Measurements from ENCODE around the gene DAGLA.

Gene DAGLA

DNA sequence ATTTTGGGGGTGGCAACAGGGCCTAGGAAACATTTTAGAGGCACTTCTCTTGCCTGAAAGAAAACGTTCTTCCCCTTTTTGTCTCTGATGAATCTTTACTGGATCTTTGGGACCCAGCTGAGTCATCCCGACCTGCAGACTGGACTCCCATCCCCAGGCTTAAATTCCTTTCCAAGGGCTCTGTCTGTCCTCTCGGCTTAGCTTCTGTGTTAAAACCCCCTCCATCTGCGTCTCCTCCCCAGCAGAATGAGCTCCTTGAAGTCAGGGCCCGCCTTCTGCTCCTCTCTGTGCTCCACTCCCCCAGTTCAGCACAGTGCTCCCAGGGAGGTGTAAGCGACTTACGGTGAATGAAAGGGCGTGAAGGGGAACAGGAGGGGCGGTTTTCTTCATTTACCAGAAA, 895 bp upstream of the DAGLA start:
- no peaks in the 10 kb centered on the region for H3K4me1 ChIP-seq (ENCODE audit: low read length)
- TF ChIP-seq EZH2 (optimal IDR thresholded peaks at IDR 0.05; ENCODE audit: low read depth, low read length), result no peak
- no peak for TF ChIP-seq CTCF (IDR thresholded peaks at IDR 0.05; ENCODE audit: low read length)
- no peak for TF ChIP-seq EZH2phosphoT487 (IDR thresholded peaks at IDR 0.05; ENCODE audit: low read length)
- no peak overlapping the region for H3K4me3 ChIP-seq (ENCODE audit: low read length)
- no peaks in the 10 kb centered on the region for H4K20me1 ChIP-seq (ENCODE audit: insufficient read depth, low read length)
- no peaks in the 10 kb centered on the region for H3K9me3 ChIP-seq (replicated peaks; ENCODE audit: insufficient read depth, low read length)
- DNase-seq, result no peak
- H2AFZ ChIP-seq (ENCODE audit: low read length), result no peak overlapping the region
- peaks cover 91% of the 10 kb centered on the region for H3K27me3 ChIP-seq (replicated peaks; ENCODE audit: insufficient read depth, low read length)
- no peak overlapping the region for H3K9ac ChIP-seq (ENCODE audit: low read length)
- H3F3A ChIP-seq (ENCODE audit: insufficient read depth, low read length), result no peaks in the 10 kb centered on the region
- no peaks in the 10 kb centered on the region for H3K79me2 ChIP-seq (ENCODE audit: low read length)
- no peaks in the 10 kb centered on the region for H3K36me3 ChIP-seq (replicated peaks; ENCODE audit: insufficient read depth, low read length)
- no peak overlapping the region for H3K27ac ChIP-seq (ENCODE audit: low read length)
- H3K9me2 ChIP-seq (replicated peaks; ENCODE audit: insufficient read depth, low read length), result no peaks in the 10 kb centered on the region
- no peak overlapping the region for H3K4me2 ChIP-seq (ENCODE audit: low read depth, low read length)

DNA sequence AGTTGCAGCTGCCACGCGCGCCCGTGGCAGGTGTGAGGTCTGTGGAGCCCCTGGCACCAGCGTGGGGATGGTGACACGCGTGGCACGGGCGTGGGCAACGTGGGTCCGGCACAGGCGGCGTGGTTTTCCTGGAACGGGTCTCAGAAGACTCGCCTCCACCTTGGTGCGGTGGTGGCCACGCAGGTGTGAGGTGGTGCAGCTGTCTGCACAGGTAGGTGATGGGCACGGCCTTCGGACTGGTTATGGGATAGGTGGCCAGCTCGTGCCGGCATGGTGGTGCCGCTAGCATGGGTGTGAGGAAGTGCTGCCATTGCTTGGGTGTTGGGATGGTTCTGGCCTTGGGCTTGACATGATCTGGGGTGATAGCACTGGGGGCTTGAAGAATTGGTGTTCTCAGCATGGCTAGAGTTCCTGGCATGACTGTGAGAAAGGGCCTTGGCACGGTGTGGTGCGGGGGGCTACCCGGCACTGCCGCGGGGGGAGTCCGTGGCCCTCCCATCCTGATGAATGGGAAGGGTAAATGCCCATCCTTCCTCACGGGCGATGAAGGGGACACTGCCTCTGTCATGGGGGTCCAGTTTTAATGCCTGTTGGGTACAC, 531 bp downstream of the DAGLA start:
- Histone ChIP-seq H3K4me2 (ENCODE audit: low read depth, low read length) (no peak overlapping the region), H3K36me3 (replicated peaks; ENCODE audit: insufficient read depth, low read length) (no peaks in the 10 kb centered on the region), H2AFZ (ENCODE audit: low read length) (no peak overlapping the region), H3K4me1 (ENCODE audit: low read length) (no peaks in the 10 kb centered on the region), H3K9ac (ENCODE audit: low read length) (no peak overlapping the region), H3K27ac (ENCODE audit: low read length) (no peak overlapping the region), H3K79me2 (ENCODE audit: low read length) (no peaks in the 10 kb centered on the region), H3K4me3 (ENCODE audit: low read length) (no peak overlapping the region), H3K27me3 (replicated peaks; ENCODE audit: insufficient read depth, low read length) (peaks cover 91% of the 10 kb centered on the region), H3K9me3 (replicated peaks; ENCODE audit: insufficient read depth, low read length) (no peaks in the 10 kb centered on the region), H3F3A (ENCODE audit: insufficient read depth, low read length) (no peaks in the 10 kb centered on the region), H3K9me2 (replicated peaks; ENCODE audit: insufficient read depth, low read length) (no peaks in the 10 kb centered on the region), H4K20me1 (ENCODE audit: insufficient read depth, low read length) (no peaks in the 10 kb centered on the region)
- no peak for DNase-seq
- no peak for TF ChIP-seq EZH2phosphoT487 (IDR thresholded peaks at IDR 0.05; ENCODE audit: low read length)

GRCh38 chr11:61682093-61682732, 2.0 kb downstream of the DAGLA start:
- no peaks in the 10 kb centered on the region for H3K79me2 ChIP-seq (ENCODE audit: low read length)
- no peak for DNase-seq
- H3K4me1 ChIP-seq (ENCODE audit: low read length), result no peaks in the 10 kb centered on the region
- H3K9ac ChIP-seq (ENCODE audit: low read length), result no peak overlapping the region
- H4K20me1 ChIP-seq (ENCODE audit: insufficient read depth, low read length), result no peaks in the 10 kb centered on the region
- no peak overlapping the region for H3K4me2 ChIP-seq (ENCODE audit: low read depth, low read length)
- H3K27me3 ChIP-seq (replicated peaks; ENCODE audit: insufficient read depth, low read length), result peaks cover 91% of the 10 kb centered on the region
- H3F3A ChIP-seq (ENCODE audit: insufficient read depth, low read length), result no peaks in the 10 kb centered on the region
- no peak overlapping the region for H3K4me3 ChIP-seq (ENCODE audit: low read length)
- no peaks in the 10 kb centered on the region for H3K9me2 ChIP-seq (replicated peaks; ENCODE audit: insufficient read depth, low read length)
- H3K27ac ChIP-seq (ENCODE audit: low read length), result no peak overlapping the region
- H3K36me3 ChIP-seq (replicated peaks; ENCODE audit: insufficient read depth, low read length), result no peaks in the 10 kb centered on the region
- no peak for TF ChIP-seq EZH2phosphoT487 (IDR thresholded peaks at IDR 0.05; ENCODE audit: low read length)
- TF ChIP-seq CTCF (IDR thresholded peaks at IDR 0.05; ENCODE audit: low read length), result no peak
- TF ChIP-seq EZH2 (optimal IDR thresholded peaks at IDR 0.05; ENCODE audit: low read depth, low read length), result no peak
- no peaks in the 10 kb centered on the region for H3K9me3 ChIP-seq (replicated peaks; ENCODE audit: insufficient read depth, low read length)
- H2AFZ ChIP-seq (ENCODE audit: low read length), result no peak overlapping the region

All from MM.1S (cell line).